ENCODE data around the gene PTPN14.

GRCh38 chr1:214515544-214516433 is 35.6 kb downstream of the PTPN14 start:
- TF ChIP-seq CREB5 (CRISPR knock-in tag; IDR thresholded peaks at IDR 0.05; ENCODE audit: low read depth) (no peak), ZFP30 (CRISPR knock-in tag; IDR thresholded peaks at IDR 0.05) (no peak), ARNTL (CRISPR knock-in tag; IDR thresholded peaks at IDR 0.05; ENCODE audit: borderline replicate concordance, low read depth) (no peak)

Measured in SK-N-SH treated with all-trans-retinoic acid at 6 μM for 48 hours (cell line).